ENCODE results near the gene ZMAT5.

Gene ZMAT5

DNA sequence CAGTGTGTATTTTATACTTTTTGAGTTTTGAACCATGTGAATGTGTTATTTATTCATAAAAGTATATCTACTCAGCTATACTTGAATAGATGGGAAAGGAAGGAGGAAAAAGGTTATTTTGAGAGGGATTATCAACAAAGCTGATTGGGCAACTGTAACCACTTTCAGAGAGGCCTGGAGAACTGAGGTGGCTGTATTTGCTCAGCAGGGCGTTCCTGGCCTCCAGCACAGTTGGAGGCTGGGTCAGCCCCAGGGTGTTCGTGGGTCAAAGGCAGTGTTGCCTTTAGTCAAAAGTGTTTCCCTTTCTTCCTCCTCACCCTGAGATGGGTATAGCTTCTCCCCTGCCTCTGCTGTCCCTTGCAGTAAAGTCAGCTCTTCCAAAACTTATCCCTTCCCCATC is 44.6 kb upstream of the ZMAT5 start:
- Histone ChIP-seq H3K27ac (no peak overlapping the region), H3K4me3 (no peak overlapping the region)
- DNase-seq (ENCODE audit: low spot score) = no peak
- TF ChIP-seq, protein P1, sequence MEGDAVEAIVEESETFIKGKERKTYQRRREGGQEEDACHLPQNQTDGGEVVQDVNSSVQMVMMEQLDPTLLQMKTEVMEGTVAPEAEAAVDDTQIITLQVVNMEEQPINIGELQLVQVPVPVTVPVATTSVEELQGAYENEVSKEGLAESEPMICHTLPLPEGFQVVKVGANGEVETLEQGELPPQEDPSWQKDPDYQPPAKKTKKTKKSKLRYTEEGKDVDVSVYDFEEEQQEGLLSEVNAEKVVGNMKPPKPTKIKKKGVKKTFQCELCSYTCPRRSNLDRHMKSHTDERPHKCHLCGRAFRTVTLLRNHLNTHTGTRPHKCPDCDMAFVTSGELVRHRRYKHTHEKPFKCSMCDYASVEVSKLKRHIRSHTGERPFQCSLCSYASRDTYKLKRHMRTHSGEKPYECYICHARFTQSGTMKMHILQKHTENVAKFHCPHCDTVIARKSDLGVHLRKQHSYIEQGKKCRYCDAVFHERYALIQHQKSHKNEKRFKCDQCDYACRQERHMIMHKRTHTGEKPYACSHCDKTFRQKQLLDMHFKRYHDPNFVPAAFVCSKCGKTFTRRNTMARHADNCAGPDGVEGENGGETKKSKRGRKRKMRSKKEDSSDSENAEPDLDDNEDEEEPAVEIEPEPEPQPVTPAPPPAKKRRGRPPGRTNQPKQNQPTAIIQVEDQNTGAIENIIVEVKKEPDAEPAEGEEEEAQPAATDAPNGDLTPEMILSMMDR (IDR thresholded peaks at IDR 0.05) = no peak

DNA sequence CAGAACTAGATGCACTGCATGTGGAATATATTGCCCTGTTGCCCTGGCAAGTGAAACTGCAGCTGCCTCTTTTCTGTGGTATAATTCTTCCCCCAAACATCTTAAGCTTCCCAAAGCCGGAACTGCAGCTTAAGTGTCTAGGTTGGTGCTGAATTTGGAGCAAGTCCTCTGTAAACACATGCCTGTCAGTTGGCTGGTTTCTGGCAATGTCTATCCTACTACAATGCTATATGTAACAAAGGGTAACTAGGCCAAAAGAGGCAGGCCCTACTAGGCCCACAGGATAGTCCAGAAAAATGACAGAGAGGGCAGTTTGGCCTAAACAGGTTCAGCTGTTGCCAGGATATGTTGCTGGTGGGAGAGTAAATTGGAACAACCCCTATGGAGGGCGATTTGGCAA is 43.4 kb upstream of the ZMAT5 start:
- Histone ChIP-seq H3K4me3 (no peak overlapping the region), H3K27ac (no peak overlapping the region)
- TF ChIP-seq, protein P1 (IDR thresholded peaks at IDR 0.05) = no peak
- no peak for DNase-seq (ENCODE audit: low spot score)

DNA sequence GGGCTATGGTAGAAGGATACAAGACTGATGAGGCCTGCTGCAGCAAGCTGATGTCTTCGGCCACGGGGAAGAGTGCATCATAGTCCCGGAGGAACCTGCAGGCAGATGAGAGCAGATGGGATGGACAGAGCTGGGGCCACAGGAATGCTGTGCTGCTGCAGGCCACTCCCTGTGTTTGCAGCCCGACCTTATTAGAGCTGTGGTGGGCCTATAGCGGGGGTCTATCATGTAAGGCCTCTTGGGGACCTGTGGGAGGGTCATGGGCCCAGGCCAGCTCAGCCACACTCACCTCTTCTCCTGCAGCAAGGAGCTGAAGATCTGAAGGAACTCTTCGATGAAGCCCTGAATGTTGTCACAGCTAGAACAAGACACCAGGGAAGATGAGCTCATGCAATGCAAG is 39.4 kb upstream of the ZMAT5 start:
- DNase-seq (ENCODE audit: low spot score) = no peak

DNA sequence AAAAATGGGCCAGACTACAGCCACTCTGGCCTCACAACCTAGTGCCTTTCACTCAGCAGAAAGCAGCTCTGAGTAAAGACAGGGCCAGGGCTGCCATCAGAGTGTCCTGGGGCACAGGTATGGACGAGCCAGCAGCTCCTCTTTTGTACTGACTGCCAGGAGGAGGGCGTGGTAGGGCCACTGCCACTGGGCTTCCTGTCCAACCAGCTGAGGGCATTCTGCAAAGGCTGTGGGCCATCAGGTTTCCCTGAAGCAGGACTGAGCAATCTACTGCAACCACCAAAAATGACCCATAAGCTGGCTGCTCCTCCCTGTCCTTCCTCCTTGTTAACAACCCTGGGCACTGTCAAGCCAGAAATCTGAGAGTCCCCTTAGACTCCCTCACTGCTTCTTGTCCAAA is 38.2 kb upstream of the ZMAT5 start:
- H3K27ac ChIP-seq = no peak overlapping the region
- no peak for DNase-seq (ENCODE audit: low spot score)
- TF ChIP-seq, protein P1 (IDR thresholded peaks at IDR 0.05) = no peak
- H3K4me3 ChIP-seq = no peak overlapping the region

More for the DNA sequence above, 39.4 kb upstream of the ZMAT5 start:
- H3K27ac ChIP-seq = no peak overlapping the region
- TF ChIP-seq, protein P1 (IDR thresholded peaks at IDR 0.05) = no peak
- no peak overlapping the region for H3K4me3 ChIP-seq

DNA sequence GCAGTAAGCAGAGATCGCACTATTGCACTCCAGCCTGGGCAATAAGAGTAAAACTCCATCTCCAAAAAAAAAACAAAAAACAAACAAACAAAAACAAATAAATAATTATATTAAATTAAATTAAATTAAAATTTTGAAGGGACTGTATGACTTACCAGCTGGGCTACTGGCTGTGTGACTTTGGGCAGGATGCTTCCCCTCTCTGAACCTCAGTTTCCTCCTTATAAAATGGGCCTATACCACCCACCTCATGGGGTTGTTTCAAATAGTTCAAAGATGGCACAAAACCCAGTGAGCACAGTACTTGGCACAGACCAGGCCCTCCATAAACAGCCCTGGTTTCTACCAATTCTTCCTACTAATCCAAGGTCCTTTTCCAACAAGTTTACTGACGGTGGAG is 36.4 kb upstream of the ZMAT5 start:
- DNase-seq (ENCODE audit: low spot score) = no peak
- TF ChIP-seq, protein P1 (IDR thresholded peaks at IDR 0.05) = no peak
- H3K27ac ChIP-seq = no peak overlapping the region
- H3K4me3 ChIP-seq = no peak overlapping the region

DNA sequence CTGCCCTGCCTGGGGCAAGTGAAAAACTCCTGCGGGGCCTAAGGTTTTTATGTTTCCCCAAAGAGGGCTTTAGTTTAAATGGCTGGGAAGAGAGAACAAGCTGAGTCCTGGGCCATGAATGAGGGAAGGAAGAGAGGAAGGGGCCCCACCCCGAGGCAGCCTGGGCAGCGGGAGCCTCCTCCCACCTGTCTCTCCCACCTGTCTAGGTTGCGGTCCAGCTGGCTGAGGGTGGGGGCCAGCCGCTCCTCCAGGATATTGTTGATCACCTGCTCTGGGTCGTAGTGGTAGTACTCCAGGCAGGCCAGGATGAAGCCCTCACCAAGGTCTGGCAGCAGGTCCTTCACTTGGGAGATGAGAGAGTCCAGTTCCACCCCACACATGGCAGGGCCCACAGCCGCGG is 35.0 kb upstream of the ZMAT5 start:
- H3K27ac ChIP-seq = no peak overlapping the region
- TF ChIP-seq, protein P1 (IDR thresholded peaks at IDR 0.05) = no peak
- no peak for DNase-seq (ENCODE audit: low spot score)

DNA sequence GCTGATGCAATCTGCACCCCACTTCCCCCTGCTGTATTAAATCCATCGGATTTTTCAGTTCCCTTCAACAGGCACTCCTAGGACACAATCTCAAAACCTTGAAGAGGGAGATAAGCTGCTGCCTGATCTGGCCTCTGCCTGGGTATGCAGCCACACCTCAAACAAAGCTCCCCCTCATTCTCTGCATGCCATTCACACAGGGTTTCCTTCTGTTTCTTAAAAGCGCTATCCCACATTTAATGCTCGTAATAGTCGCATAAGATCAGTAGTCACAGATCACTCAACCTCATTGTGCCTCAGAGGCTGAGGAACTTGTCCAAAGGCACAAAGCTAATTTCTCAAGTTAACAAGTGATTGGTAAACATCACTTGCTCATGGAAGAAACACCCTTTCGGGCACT is 34.3 kb upstream of the ZMAT5 start:
- DNase-seq (ENCODE audit: low spot score) = no peak
- TF ChIP-seq, protein P1 (IDR thresholded peaks at IDR 0.05) = no peak

More for the DNA sequence above, 35.0 kb upstream of the ZMAT5 start:
- no peak overlapping the region for H3K4me3 ChIP-seq

More for the DNA sequence above, 34.3 kb upstream of the ZMAT5 start:
- Histone ChIP-seq H3K27ac (peak overlapping the region in 1 of 2 donors; percentile 22), H3K4me3 (no peak overlapping the region)
